Posterior cingulate gyrus (tissue), 11 donors: ENCODE measurements around the gene VEGFB.

Source experiments
- DNase-seq, 10 donors: peaks; one replicate each; pipeline versions ENCODE4 v3.0.0 to v3.0.0-alpha.2; 2020 to 2021; ENCODE audit warnings: mixed read lengths in 3 of 10
- intact Hi-C: fragments of 100-400 bp; cut with DNase I; formaldehyde crosslinking; loops from one replicate; pipeline ENCODE4 v1.15.1; 2023

VEGFB gene

GRCh38 chr11:64255135-64256128 is 21.0 kb downstream of the VEGFB start:
- no peak for DNase-seq
- intact Hi-C loops = no loop called here

- no peak for DNase-seq
- intact Hi-C loops = no loop called here
Observed at GRCh38 chr11:64256300-64256699, 21.9 kb downstream of the VEGFB start.

GRCh38 chr11:64258356-64258755 is 24.0 kb downstream of the VEGFB start:
- intact Hi-C loops = no loop called here
- no peak for DNase-seq

GRCh38 chr11:64258946-64259532 is 24.7 kb downstream of the VEGFB start:
- intact Hi-C loops = no loop called here
- DNase-seq = no peak

- intact Hi-C loops = no loop called here
- no peak for DNase-seq
Observed at GRCh38 chr11:64259533-64260067, 25.2 kb downstream of the VEGFB start.

- DNase-seq = no peak
- intact Hi-C loops = no loop called here
Observed at GRCh38 chr11:64260147-64260708, 25.8 kb downstream of the VEGFB start.

- DNase-seq = no peak
- intact Hi-C loops = no loop called here
Observed at GRCh38 chr11:64261556-64262080, 27.2 kb downstream of the VEGFB start.

- intact Hi-C loops = no loop called here
- DNase-seq = no peak
Observed at GRCh38 chr11:64262271-64263002, 28.1 kb downstream of the VEGFB start.

GRCh38 chr11:64263021-64263946 is 28.9 kb downstream of the VEGFB start:
- DNase-seq = no peak
- intact Hi-C loops = no loop called here

GRCh38 chr11:64263947-64264317 is 29.5 kb downstream of the VEGFB start:
- intact Hi-C loops = no loop called here
- DNase-seq = no peak

GRCh38 chr11:64264371-64264852 is 30.0 kb downstream of the VEGFB start:
- intact Hi-C loops = no loop called here
- no peak for DNase-seq

GRCh38 chr11:64265176-64266160 is 31.1 kb downstream of the VEGFB start:
- intact Hi-C loops = no loop called here
- DNase-seq = no peak

- intact Hi-C loops = no loop called here
- no peak for DNase-seq
Observed at GRCh38 chr11:64266339-64266738, 32.0 kb downstream of the VEGFB start.

- DNase-seq = no peak
- intact Hi-C loops = no loop called here
Observed at GRCh38 chr11:64267207-64267945, 33.0 kb downstream of the VEGFB start.

- intact Hi-C loops = no loop called here
- DNase-seq = peak in 1 of 10 donors; percentile 71
Observed at GRCh38 chr11:64268025-64268892, 33.9 kb downstream of the VEGFB start.

GRCh38 chr11:64268893-64269539 is 34.6 kb downstream of the VEGFB start:
- peak in 2 of 10 donors; percentile 47 to 93 for DNase-seq
- intact Hi-C loops = no loop called here
